Measurements from ENCODE around the gene RTTN. TPM values are rescaled to one million over a fixed set of nuclear protein-coding genes. Genes with fewer than 3 reads are reported as not detected.

The RTTN gene
- total RNA-seq, 2 donors from 2014 or later: 27.6 to 31.4 TPM

- Mint-ChIP-seq H3K36me3 (ENCODE audit: insufficient read depth in 2 of 2) (peaks cover 5% of the 10 kb centered on the region in 2 donors), H3K4me1 (ENCODE audit: low read depth) (peaks cover 13% of the 10 kb centered on the region), H3K27me3 (ENCODE audit: low read depth) (no peaks in the 10 kb centered on the region), H3K4me3 (peak overlapping the region in 1 of 2 donors; percentile 53), H3K9me3 (no peaks in the 10 kb centered on the region), H3K27ac (peak overlapping the region; percentile 2)
- ATAC-seq (replicated peaks in 1 of 2): peak; percentile 99 to 100
- DNase-seq: peak in 1 of 2 donors; percentile 3
These were observed 160.9 kb downstream of the RTTN start for GRCh38 chr18:70044632-70045031.

GRCh38 chr18:70041459-70042050 lies 163.9 kb downstream of the RTTN start:
- DNase-seq (no peak), ATAC-seq (replicated peaks in 1 of 2) (no peak)
- no peaks in the 10 kb centered on the region for H3K27me3 Mint-ChIP-seq (ENCODE audit: low read depth)
- H3K4me1 Mint-ChIP-seq (ENCODE audit: low read depth): peaks cover 13% of the 10 kb centered on the region
- H3K27ac Mint-ChIP-seq: no peak overlapping the region
- H3K4me3 Mint-ChIP-seq: no peak overlapping the region
- H3K36me3 Mint-ChIP-seq (ENCODE audit: insufficient read depth in 2 of 2): peaks cover 9 to 10% of the 10 kb centered on the region in 2 donors
- no peaks in the 10 kb centered on the region for H3K9me3 Mint-ChIP-seq

- DNase-seq (no peak), ATAC-seq (replicated peaks in 1 of 2) (no peak)
- Mint-ChIP-seq H3K27ac (no peak overlapping the region), H3K36me3 (ENCODE audit: insufficient read depth in 2 of 2) (peaks cover 12 to 13% of the 10 kb centered on the region in 2 donors), H3K4me1 (ENCODE audit: low read depth) (peaks cover 7% of the 10 kb centered on the region), H3K4me3 (no peak overlapping the region), H3K9me3 (peaks cover 3% of the 10 kb centered on the region in 2 donors), H3K27me3 (ENCODE audit: low read depth) (no peaks in the 10 kb centered on the region)
These were observed 166.3 kb downstream of the RTTN start for GRCh38 chr18:70039186-70039585.

- Mint-ChIP-seq H3K27me3 (ENCODE audit: low read depth) (no peaks in the 10 kb centered on the region), H3K36me3 (ENCODE audit: insufficient read depth in 2 of 2) (peaks cover 14 to 19% of the 10 kb centered on the region in 2 donors), H3K27ac (no peak overlapping the region)
These were observed 167.9 kb downstream of the RTTN start for GRCh38 chr18:70037431-70038061.

GRCh38 chr18:70036771-70037347 lies 168.6 kb downstream of the RTTN start:
- ATAC-seq (replicated peaks in 1 of 2) (no peak), DNase-seq (no peak)
- Mint-ChIP-seq H3K4me3 (no peak overlapping the region), H3K9me3 (peaks cover 3% of the 10 kb centered on the region in 2 donors), H3K27ac (no peak overlapping the region), H3K4me1 (ENCODE audit: low read depth) (no peaks in the 10 kb centered on the region), H3K27me3 (ENCODE audit: low read depth) (no peaks in the 10 kb centered on the region), H3K36me3 (ENCODE audit: insufficient read depth in 2 of 2) (peaks cover 14 to 18% of the 10 kb centered on the region in 2 donors)

More at GRCh38 chr18:70037431-70038061, 167.9 kb downstream of the RTTN start:
- no peak overlapping the region for H3K4me3 Mint-ChIP-seq
- peaks cover 3% of the 10 kb centered on the region in 2 donors for H3K9me3 Mint-ChIP-seq
- ATAC-seq (replicated peaks in 1 of 2) (no peak), DNase-seq (no peak)
- no peaks in the 10 kb centered on the region for H3K4me1 Mint-ChIP-seq (ENCODE audit: low read depth)

- no peak for ATAC-seq (replicated peaks in 1 of 2)
- Mint-ChIP-seq H3K27ac (peak overlapping the region; percentile 24), H3K4me3 (no peak overlapping the region), H3K27me3 (ENCODE audit: low read depth) (no peaks in the 10 kb centered on the region), H3K36me3 (ENCODE audit: insufficient read depth in 2 of 2) (peaks cover 14 to 17% of the 10 kb centered on the region in 2 donors), H3K4me1 (ENCODE audit: low read depth) (no peaks in the 10 kb centered on the region), H3K9me3 (peaks cover 3% of the 10 kb centered on the region in 2 donors)
- no peak for DNase-seq
These were observed 169.3 kb downstream of the RTTN start for GRCh38 chr18:70036168-70036567.

- DNase-seq: no peak
- H3K9me3 Mint-ChIP-seq: peaks cover 2% of the 10 kb centered on the region in 2 donors
- peaks cover 11 to 12% of the 10 kb centered on the region in 2 donors for H3K36me3 Mint-ChIP-seq (ENCODE audit: insufficient read depth in 2 of 2)
- no peaks in the 10 kb centered on the region for H3K27me3 Mint-ChIP-seq (ENCODE audit: low read depth)
- H3K4me1 Mint-ChIP-seq (ENCODE audit: low read depth): no peaks in the 10 kb centered on the region
- no peak overlapping the region for H3K4me3 Mint-ChIP-seq
- no peak overlapping the region for H3K27ac Mint-ChIP-seq
- no peak for ATAC-seq (replicated peaks in 1 of 2)
These were observed 174.3 kb downstream of the RTTN start for GRCh38 chr18:70031221-70031620.

GRCh38 chr18:70030728-70031127 lies 174.8 kb downstream of the RTTN start:
- Mint-ChIP-seq H3K4me3 (no peak overlapping the region), H3K9me3 (no peaks in the 10 kb centered on the region), H3K36me3 (ENCODE audit: insufficient read depth in 2 of 2) (peaks cover 11 to 12% of the 10 kb centered on the region in 2 donors), H3K4me1 (ENCODE audit: low read depth) (no peaks in the 10 kb centered on the region), H3K27ac (no peak overlapping the region), H3K27me3 (ENCODE audit: low read depth) (no peaks in the 10 kb centered on the region)
- ATAC-seq (replicated peaks in 1 of 2): no peak
- no peak for DNase-seq

GRCh38 chr18:70029163-70029562 lies 176.3 kb downstream of the RTTN start:
- ATAC-seq (replicated peaks in 1 of 2): no peak
- Mint-ChIP-seq H3K4me3 (no peak overlapping the region), H3K27ac (no peak overlapping the region), H3K4me1 (ENCODE audit: low read depth) (no peaks in the 10 kb centered on the region), H3K27me3 (ENCODE audit: low read depth) (no peaks in the 10 kb centered on the region), H3K36me3 (ENCODE audit: insufficient read depth in 2 of 2) (peaks cover 14 to 18% of the 10 kb centered on the region in 2 donors), H3K9me3 (peaks cover 0 to 1% of the 10 kb centered on the region in 2 donors)
- no peak for DNase-seq

- H3K4me3 Mint-ChIP-seq: no peak overlapping the region
- H3K9me3 Mint-ChIP-seq: peaks cover 0 to 1% of the 10 kb centered on the region in 2 donors
- no peak overlapping the region for H3K27ac Mint-ChIP-seq
- H3K4me1 Mint-ChIP-seq (ENCODE audit: low read depth): no peaks in the 10 kb centered on the region
- peaks cover 16 to 20% of the 10 kb centered on the region in 2 donors for H3K36me3 Mint-ChIP-seq (ENCODE audit: insufficient read depth in 2 of 2)
- DNase-seq: no peak
- H3K27me3 Mint-ChIP-seq (ENCODE audit: low read depth): no peaks in the 10 kb centered on the region
- no peak for ATAC-seq (replicated peaks in 1 of 2)
These were observed 176.8 kb downstream of the RTTN start for GRCh38 chr18:70028734-70029133.

GRCh38 chr18:70028084-70028483 lies 177.4 kb downstream of the RTTN start:
- Mint-ChIP-seq H3K36me3 (ENCODE audit: insufficient read depth in 2 of 2) (peaks cover 19 to 20% of the 10 kb centered on the region in 2 donors), H3K4me3 (no peak overlapping the region), H3K27me3 (ENCODE audit: low read depth) (no peaks in the 10 kb centered on the region), H3K4me1 (ENCODE audit: low read depth) (no peaks in the 10 kb centered on the region), H3K9me3 (peaks cover 0 to 1% of the 10 kb centered on the region in 2 donors), H3K27ac (no peak overlapping the region)
- ATAC-seq (replicated peaks in 1 of 2): no peak
- DNase-seq: no peak

GRCh38 chr18:70025580-70025979 lies 179.9 kb downstream of the RTTN start:
- H3K27ac Mint-ChIP-seq: no peak overlapping the region
- DNase-seq: no peak
- no peak for ATAC-seq (replicated peaks in 1 of 2)
- H3K9me3 Mint-ChIP-seq: peaks cover 0 to 1% of the 10 kb centered on the region in 2 donors
- H3K4me1 Mint-ChIP-seq (ENCODE audit: low read depth): no peaks in the 10 kb centered on the region
- H3K36me3 Mint-ChIP-seq (ENCODE audit: insufficient read depth in 2 of 2): peaks cover 20 to 26% of the 10 kb centered on the region in 2 donors
- H3K27me3 Mint-ChIP-seq (ENCODE audit: low read depth): no peaks in the 10 kb centered on the region
- H3K4me3 Mint-ChIP-seq: no peak overlapping the region

GRCh38 chr18:70024829-70025228 lies 180.7 kb downstream of the RTTN start:
- Mint-ChIP-seq H3K9me3 (peaks cover 0 to 1% of the 10 kb centered on the region in 2 donors), H3K4me3 (no peak overlapping the region), H3K27me3 (ENCODE audit: low read depth) (no peaks in the 10 kb centered on the region), H3K36me3 (ENCODE audit: insufficient read depth in 2 of 2) (peaks cover 20 to 26% of the 10 kb centered on the region in 2 donors), H3K27ac (no peak overlapping the region), H3K4me1 (ENCODE audit: low read depth) (no peaks in the 10 kb centered on the region)
- no peak for ATAC-seq (replicated peaks in 1 of 2)
- DNase-seq: no peak

Measured in activated T-cell treated with anti-CD3 and anti-CD28 coated beads, Interleukin-2, amount 50 U/mL, for 72 hours (primary cell).